GM12878 (cell line): Measurements from ENCODE around the gene LRP10. TPM values are rescaled to one million over a fixed set of nuclear protein-coding genes. Genes with fewer than 3 reads are reported as not detected.

Experiments used
- CBFB ChIP-seq: IDR thresholded peaks from 2 replicates; pipeline ENCODE4 v1.6.1; 2016; ENCODE audit warnings: antibody characterized with exemption, low read depth
- CBX3 ChIP-seq: fragments of 200-600 bp; sonication (generic); IDR thresholded peaks from 2 replicates; pipeline ENCODE4 v1.6.1; 2016; ENCODE audit warnings: low read depth, borderline replicate concordance
- CREB1 ChIP-seq: IDR thresholded peaks from 2 replicates; pipeline ENCODE4 v1.6.1; 2012; ENCODE audit warnings: low read depth, mild to moderate bottlenecking, inconsistent platforms
- EP300 ChIP-seq, 2 experiments: fragments of 150-350 bp in 1 of 2; IDR thresholded peaks; 2 replicates each; pipeline ENCODE4 v1.6.1; 2011 to 2012; ENCODE audit warnings: low read depth in 2 of 2, low read length in 2 of 2, borderline replicate concordance in 1 of 2, improper control_type of control experiment in 1 of 2, inconsistent platforms in 1 of 2; ENCODE audit not compliant: control insufficient read depth in 1 of 2
- IKZF1 ChIP-seq: fragments of 450-650 bp; conservative IDR thresholded peaks from 2 replicates; pipeline ENCODE4 v1.6.1; 2017; ENCODE audit warnings: antibody characterized with exemption, mild to moderate bottlenecking
- MTA3 ChIP-seq: IDR thresholded peaks from 2 replicates; pipeline ENCODE4 v1.6.1; 2012; ENCODE audit warnings: low read length, inconsistent platforms, borderline replicate concordance
- NFIC ChIP-seq: IDR thresholded peaks from 2 replicates; pipeline ENCODE4 v1.6.1; 2012; ENCODE audit warnings: low read depth, mild to moderate bottlenecking, inconsistent platforms, low read length, moderate library complexity
- NRF1 ChIP-seq: conservative IDR thresholded peaks from 2 replicates; pipeline ENCODE4 v1.6.1; 2011; ENCODE audit warnings: mild to moderate bottlenecking, low read depth, low read length, improper control_type of control experiment
- RAD51 ChIP-seq: fragments of 450-650 bp; IDR thresholded peaks from 2 replicates; pipeline ENCODE4 v1.6.1; 2016; ENCODE audit warnings: moderate library complexity, mild to moderate bottlenecking, inconsistent platforms
- RBBP5 ChIP-seq: fragments of 200-600 bp; sonication (generic); conservative IDR thresholded peaks from 2 replicates; pipeline ENCODE4 v1.6.1; 2016
- RCOR1 ChIP-seq: conservative IDR thresholded peaks from 2 replicates; pipeline ENCODE4 v1.6.1; 2012; ENCODE audit warnings: low read depth, low read length, improper control_type of control experiment
- SRF ChIP-seq, 2 experiments: IDR thresholded peaks; 2 replicates each; pipeline ENCODE4 v1.6.1; 2011; ENCODE audit warnings: low read depth in 2 of 2, low read length in 2 of 2, mild to moderate bottlenecking in 1 of 2, moderate library complexity in 1 of 2
- TARDBP ChIP-seq: IDR thresholded peaks from 2 replicates; pipeline ENCODE4 v1.6.1; 2016; ENCODE audit warnings: borderline replicate concordance
- YBX1 ChIP-seq: fragments of 450-650 bp; IDR thresholded peaks from 2 replicates; pipeline ENCODE4 v1.6.1; 2016; ENCODE audit warnings: antibody characterized with exemption
- polyA plus RNA-seq, 11 experiments: library from polyadenylated mRNA; depleted of rRNA in 4 of 11; unstranded in 6 of 11; stranded (reverse) in 5 of 11; fragments of >200 nt; fragmentation: Nextera tagmentation in 4 of 11; fragmentation: Illumina TruSeq in 1 of 11; extraction: Ambion mirVana in 4 of 11; extraction: Trizol in 1 of 11; gene quantifications; 1 replicate in 1 of 11; 2 replicates in 10 of 11; pipeline versions ENCODE4 v1.2.1 to v1.2.3, GENCODE V29; 2011 to 2016; ENCODE audit warnings: inconsistent platforms in 2 of 11, missing spikeins in 2 of 11, low read depth in 1 of 11
- total RNA-seq, 4 experiments: library from RNA; depleted of rRNA in 3 of 4; stranded (reverse); fragments of >200 nt in 3 of 4; fragmentation: Illumina TruSeq in 1 of 4; extraction: Trizol in 1 of 4; gene quantifications; 2 replicates each; pipeline versions ENCODE4 v1.2.1 to v1.2.3, GENCODE V29; 2013 to 2021
- TF ChIP-seq, protein P1 (sequence below): IDR thresholded peaks from 2 replicates; pipeline ENCODE4 v1.6.1; 2012; ENCODE audit warnings: improper control_type of control experiment, low read depth, low read length; ENCODE audit not compliant: insufficient replicate concordance
- TF ChIP-seq, protein P2 (sequence below): fragments of 450-650 bp; IDR thresholded peaks from 2 replicates; pipeline ENCODE4 v1.6.1; 2017; ENCODE audit warnings: low read depth, mild to moderate bottlenecking, moderate library complexity
- TF ChIP-seq, protein P3 (sequence below): fragments of 450-650 bp; IDR thresholded peaks from 2 replicates; pipeline ENCODE4 v1.6.1; 2017; ENCODE audit warnings: mild to moderate bottlenecking, moderate library complexity
- TF ChIP-seq, protein P4 (sequence below): IDR thresholded peaks from 2 replicates; pipeline ENCODE4 v1.6.1; 2011; ENCODE audit warnings: borderline replicate concordance, low read depth, mild to moderate bottlenecking, moderate library complexity, mixed read lengths, low read length; ENCODE audit not compliant: insufficient read depth; ENCODE audit errors: extremely low read length

LRP10 gene
- total and polyA plus RNA-seq, 10 of the 15 experiments (the other 5 are each of a cell fraction or from before 2014, with no cell fraction given) = 3.0 to 56.9 (median 20.9) TPM

DNA sequence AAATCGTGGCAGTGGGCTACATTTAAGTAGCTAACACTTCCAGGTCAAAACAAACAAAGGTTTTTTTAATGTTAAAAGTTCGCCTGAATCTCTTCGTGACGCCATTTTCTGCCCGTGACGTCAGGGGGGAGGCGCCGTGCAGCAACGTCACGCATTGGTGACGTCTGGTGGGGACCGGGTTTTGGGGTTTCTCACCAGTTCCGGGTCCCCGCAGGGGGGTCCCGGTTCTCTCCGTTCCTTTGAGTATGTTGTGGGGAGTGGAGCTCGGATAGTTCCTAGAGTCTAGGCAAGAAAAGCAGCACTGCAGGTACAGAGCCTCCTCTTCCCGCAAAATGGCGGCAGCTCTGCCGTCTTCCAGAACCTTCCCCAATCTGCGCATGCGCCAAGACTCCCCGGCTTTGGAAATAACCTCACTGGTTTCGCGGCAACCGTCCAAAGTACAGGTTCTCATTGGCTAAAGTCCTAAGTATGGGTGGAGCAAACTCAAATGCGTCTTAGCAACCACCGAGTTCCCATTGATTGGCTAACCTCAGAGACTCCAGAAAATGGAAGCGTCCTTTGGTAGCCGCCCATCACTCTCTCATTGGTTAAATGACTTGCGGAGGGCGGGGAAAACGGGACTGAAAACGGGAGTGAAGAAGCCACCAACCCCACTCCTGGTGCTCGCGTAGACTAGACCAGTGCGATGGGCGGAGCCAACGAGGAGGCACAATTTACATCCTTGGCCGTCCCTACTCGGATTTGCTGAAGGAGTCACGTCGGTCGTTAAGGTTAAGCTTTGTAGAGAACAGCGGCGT, 47.5 kb downstream of the LRP10 start, which contains the start of gene RBM23 (continued):
- TF ChIP-seq, protein P1, sequence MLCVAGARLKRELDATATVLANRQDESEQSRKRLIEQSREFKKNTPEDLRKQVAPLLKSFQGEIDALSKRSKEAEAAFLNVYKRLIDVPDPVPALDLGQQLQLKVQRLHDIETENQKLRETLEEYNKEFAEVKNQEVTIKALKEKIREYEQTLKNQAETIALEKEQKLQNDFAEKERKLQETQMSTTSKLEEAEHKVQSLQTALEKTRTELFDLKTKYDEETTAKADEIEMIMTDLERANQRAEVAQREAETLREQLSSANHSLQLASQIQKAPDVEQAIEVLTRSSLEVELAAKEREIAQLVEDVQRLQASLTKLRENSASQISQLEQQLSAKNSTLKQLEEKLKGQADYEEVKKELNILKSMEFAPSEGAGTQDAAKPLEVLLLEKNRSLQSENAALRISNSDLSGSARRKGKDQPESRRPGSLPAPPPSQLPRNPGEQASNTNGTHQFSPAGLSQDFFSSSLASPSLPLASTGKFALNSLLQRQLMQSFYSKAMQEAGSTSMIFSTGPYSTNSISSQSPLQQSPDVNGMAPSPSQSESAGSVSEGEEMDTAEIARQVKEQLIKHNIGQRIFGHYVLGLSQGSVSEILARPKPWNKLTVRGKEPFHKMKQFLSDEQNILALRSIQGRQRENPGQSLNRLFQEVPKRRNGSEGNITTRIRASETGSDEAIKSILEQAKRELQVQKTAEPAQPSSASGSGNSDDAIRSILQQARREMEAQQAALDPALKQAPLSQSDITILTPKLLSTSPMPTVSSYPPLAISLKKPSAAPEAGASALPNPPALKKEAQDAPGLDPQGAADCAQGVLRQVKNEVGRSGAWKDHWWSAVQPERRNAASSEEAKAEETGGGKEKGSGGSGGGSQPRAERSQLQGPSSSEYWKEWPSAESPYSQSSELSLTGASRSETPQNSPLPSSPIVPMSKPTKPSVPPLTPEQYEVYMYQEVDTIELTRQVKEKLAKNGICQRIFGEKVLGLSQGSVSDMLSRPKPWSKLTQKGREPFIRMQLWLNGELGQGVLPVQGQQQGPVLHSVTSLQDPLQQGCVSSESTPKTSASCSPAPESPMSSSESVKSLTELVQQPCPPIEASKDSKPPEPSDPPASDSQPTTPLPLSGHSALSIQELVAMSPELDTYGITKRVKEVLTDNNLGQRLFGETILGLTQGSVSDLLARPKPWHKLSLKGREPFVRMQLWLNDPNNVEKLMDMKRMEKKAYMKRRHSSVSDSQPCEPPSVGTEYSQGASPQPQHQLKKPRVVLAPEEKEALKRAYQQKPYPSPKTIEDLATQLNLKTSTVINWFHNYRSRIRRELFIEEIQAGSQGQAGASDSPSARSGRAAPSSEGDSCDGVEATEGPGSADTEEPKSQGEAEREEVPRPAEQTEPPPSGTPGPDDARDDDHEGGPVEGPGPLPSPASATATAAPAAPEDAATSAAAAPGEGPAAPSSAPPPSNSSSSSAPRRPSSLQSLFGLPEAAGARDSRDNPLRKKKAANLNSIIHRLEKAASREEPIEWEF = no peak
- TF ChIP-seq, protein P2, sequence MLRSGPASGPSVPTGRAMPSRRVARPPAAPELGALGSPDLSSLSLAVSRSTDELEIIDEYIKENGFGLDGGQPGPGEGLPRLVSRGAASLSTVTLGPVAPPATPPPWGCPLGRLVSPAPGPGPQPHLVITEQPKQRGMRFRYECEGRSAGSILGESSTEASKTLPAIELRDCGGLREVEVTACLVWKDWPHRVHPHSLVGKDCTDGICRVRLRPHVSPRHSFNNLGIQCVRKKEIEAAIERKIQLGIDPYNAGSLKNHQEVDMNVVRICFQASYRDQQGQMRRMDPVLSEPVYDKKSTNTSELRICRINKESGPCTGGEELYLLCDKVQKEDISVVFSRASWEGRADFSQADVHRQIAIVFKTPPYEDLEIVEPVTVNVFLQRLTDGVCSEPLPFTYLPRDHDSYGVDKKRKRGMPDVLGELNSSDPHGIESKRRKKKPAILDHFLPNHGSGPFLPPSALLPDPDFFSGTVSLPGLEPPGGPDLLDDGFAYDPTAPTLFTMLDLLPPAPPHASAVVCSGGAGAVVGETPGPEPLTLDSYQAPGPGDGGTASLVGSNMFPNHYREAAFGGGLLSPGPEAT = peak; percentile 71
- TF ChIP-seq NFIC (no peak; the same call in 1 of the 2 replicates), MTA3 (no peak), RCOR1 (0 out of 2 replicates have a peak, but pooled peaks have one; percentile 35), CREB1 (peak; percentile 100), IKZF1 (peak; percentile 70), CBFB (peak; percentile 26; the same call in 1 of the 2 replicates), RBBP5 (no peak), EP300 (IDR thresholded peaks at IDR 0.05; ENCODE audit: borderline replicate concordance in 1 of 2, control insufficient read depth in 1 of 2, low read depth in 2 of 2, low read length in 2 of 2) (no peak), SRF (IDR thresholded peaks at IDR 0.05; ENCODE audit: low read depth in 2 of 2, low read length in 2 of 2) (no peak), YBX1 (no peak), CBX3 (no peak), TARDBP (no peak), RAD51 (peak; percentile 86), NRF1 (peak; percentile 76)
- TF ChIP-seq, protein P3, sequence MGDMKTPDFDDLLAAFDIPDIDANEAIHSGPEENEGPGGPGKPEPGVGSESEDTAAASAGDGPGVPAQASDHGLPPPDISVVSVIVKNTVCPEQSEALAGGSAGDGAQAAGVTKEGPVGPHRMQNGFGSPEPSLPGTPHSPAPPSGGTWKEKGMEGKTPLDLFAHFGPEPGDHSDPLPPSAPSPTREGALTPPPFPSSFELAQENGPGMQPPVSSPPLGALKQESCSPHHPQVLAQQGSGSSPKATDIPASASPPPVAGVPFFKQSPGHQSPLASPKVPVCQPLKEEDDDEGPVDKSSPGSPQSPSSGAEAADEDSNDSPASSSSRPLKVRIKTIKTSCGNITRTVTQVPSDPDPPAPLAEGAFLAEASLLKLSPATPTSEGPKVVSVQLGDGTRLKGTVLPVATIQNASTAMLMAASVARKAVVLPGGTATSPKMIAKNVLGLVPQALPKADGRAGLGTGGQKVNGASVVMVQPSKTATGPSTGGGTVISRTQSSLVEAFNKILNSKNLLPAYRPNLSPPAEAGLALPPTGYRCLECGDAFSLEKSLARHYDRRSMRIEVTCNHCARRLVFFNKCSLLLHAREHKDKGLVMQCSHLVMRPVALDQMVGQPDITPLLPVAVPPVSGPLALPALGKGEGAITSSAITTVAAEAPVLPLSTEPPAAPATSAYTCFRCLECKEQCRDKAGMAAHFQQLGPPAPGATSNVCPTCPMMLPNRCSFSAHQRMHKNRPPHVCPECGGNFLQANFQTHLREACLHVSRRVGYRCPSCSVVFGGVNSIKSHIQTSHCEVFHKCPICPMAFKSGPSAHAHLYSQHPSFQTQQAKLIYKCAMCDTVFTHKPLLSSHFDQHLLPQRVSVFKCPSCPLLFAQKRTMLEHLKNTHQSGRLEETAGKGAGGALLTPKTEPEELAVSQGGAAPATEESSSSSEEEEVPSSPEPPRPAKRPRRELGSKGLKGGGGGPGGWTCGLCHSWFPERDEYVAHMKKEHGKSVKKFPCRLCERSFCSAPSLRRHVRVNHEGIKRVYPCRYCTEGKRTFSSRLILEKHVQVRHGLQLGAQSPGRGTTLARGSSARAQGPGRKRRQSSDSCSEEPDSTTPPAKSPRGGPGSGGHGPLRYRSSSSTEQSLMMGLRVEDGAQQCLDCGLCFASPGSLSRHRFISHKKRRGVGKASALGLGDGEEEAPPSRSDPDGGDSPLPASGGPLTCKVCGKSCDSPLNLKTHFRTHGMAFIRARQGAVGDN = peak; percentile 63
- TF ChIP-seq, protein P4, sequence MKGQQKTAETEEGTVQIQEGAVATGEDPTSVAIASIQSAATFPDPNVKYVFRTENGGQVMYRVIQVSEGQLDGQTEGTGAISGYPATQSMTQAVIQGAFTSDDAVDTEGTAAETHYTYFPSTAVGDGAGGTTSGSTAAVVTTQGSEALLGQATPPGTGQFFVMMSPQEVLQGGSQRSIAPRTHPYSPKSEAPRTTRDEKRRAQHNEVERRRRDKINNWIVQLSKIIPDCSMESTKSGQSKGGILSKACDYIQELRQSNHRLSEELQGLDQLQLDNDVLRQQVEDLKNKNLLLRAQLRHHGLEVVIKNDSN = no peak
